H9 (cell line): ENCODE results near the gene ARID1B. TPM values are rescaled to one million over a fixed set of nuclear protein-coding genes. Genes with fewer than 3 reads are reported as not detected.

Source experiments
- DNase-seq: peaks from one replicate; pipeline ENCODE4 v3.0.0-alpha.2; 2017
- H2AFZ ChIP-seq: one replicate; pipeline ENCODE4 v1.6.1; 2013; ENCODE audit warnings: mild to moderate bottlenecking, low read length, control low read depth, moderate library complexity
- H2AK5ac ChIP-seq: 2 replicates; pipeline ENCODE4 v1.6.1; 2013; ENCODE audit warnings: low read length, control low read depth, mixed read lengths; ENCODE audit not compliant: insufficient read length
- H2BK120ac ChIP-seq: one replicate; pipeline ENCODE4 v1.6.1; 2013; ENCODE audit warnings: low read depth, mild to moderate bottlenecking, low read length, control low read depth, inconsistent platforms; ENCODE audit not compliant: poor library complexity, severe bottlenecking
- H2BK12ac ChIP-seq: 2 replicates; pipeline ENCODE4 v1.6.1; 2013; ENCODE audit warnings: low read length, control low read depth, mixed read lengths, low read depth; ENCODE audit not compliant: insufficient read length
- H2BK15ac ChIP-seq: 2 replicates; pipeline ENCODE4 v1.6.1; 2013; ENCODE audit warnings: low read depth, low read length, control low read depth
- H2BK20ac ChIP-seq: one replicate; pipeline ENCODE4 v1.6.1; 2013; ENCODE audit warnings: low read depth, mild to moderate bottlenecking, low read length, control low read depth, inconsistent platforms; ENCODE audit not compliant: poor library complexity, severe bottlenecking
- H2BK5ac ChIP-seq: 2 replicates; pipeline ENCODE4 v1.6.1; 2013; ENCODE audit warnings: low read length, control low read depth, mixed read lengths; ENCODE audit not compliant: insufficient read length
- H3K14ac ChIP-seq: 2 replicates; pipeline ENCODE4 v1.6.1; 2013; ENCODE audit warnings: low read length, control low read depth; ENCODE audit not compliant: insufficient read depth
- H3K18ac ChIP-seq: 2 replicates; pipeline ENCODE4 v1.6.1; 2013; ENCODE audit warnings: low read depth, mild to moderate bottlenecking, mixed read lengths, low read length, control low read depth; ENCODE audit not compliant: insufficient read length
- H3K23ac ChIP-seq: 2 replicates; pipeline ENCODE4 v1.6.1; 2013; ENCODE audit warnings: low read length, control low read depth, mixed read lengths, low read depth; ENCODE audit not compliant: insufficient read length
- H3K23me2 ChIP-seq: 2 replicates; pipeline ENCODE4 v1.6.1; 2013; ENCODE audit warnings: low read depth, mild to moderate bottlenecking, mixed read lengths, low read length, control low read depth; ENCODE audit not compliant: insufficient read length, poor library complexity, severe bottlenecking
- H3K27ac ChIP-seq: 2 replicates; pipeline ENCODE4 v1.5.1; 2013; ENCODE audit warnings: low read length, control low read depth, mixed read lengths, low read depth; ENCODE audit not compliant: insufficient read length
- H3K27me3 ChIP-seq: 2 replicates; pipeline ENCODE4 v1.6.1; 2013; ENCODE audit warnings: low read length, control low read depth, inconsistent platforms; ENCODE audit not compliant: insufficient read depth
- H3K4ac ChIP-seq: 2 replicates; pipeline ENCODE4 v1.6.1; 2013; ENCODE audit warnings: low read depth, mild to moderate bottlenecking, control low read depth, inconsistent platforms, low read length, moderate library complexity
- H3K4me1 ChIP-seq: 2 replicates; pipeline ENCODE4 v1.6.1; 2013; ENCODE audit warnings: low read length, control low read depth, inconsistent platforms; ENCODE audit not compliant: insufficient read depth
- H3K4me2 ChIP-seq: 2 replicates; pipeline ENCODE4 v1.6.1; 2013; ENCODE audit warnings: low read length, control low read depth, mixed read lengths; ENCODE audit not compliant: insufficient read length, insufficient read depth
- H3K56ac ChIP-seq: 2 replicates; pipeline ENCODE4 v1.6.1; 2013; ENCODE audit warnings: low read depth, mild to moderate bottlenecking, mixed read lengths, low read length, control low read depth; ENCODE audit not compliant: insufficient read length
- H3K79me1 ChIP-seq: 2 replicates; pipeline ENCODE4 v1.6.1; 2013; ENCODE audit warnings: low read depth, mild to moderate bottlenecking, moderate library complexity, low read length, control low read depth, inconsistent platforms; ENCODE audit not compliant: insufficient read depth, poor library complexity, severe bottlenecking
- H3K79me2 ChIP-seq: 2 replicates; pipeline ENCODE4 v1.6.1; 2013; ENCODE audit warnings: low read length, control low read depth, inconsistent platforms; ENCODE audit not compliant: insufficient read depth
- H3K9ac ChIP-seq: 2 replicates; pipeline ENCODE4 v1.6.1; 2013; ENCODE audit warnings: low read length, control low read depth, mixed read lengths; ENCODE audit not compliant: insufficient read length; ENCODE audit errors: extremely low read depth
- H3K9me3 ChIP-seq: one replicate; pipeline ENCODE4 v1.6.1; 2013; ENCODE audit warnings: low read depth, low read length, inconsistent platforms; ENCODE audit not compliant: control insufficient read depth
- H3T11ph ChIP-seq: one replicate; pipeline ENCODE4 v1.6.1; 2013; ENCODE audit warnings: mild to moderate bottlenecking, low read length, control low read depth, inconsistent platforms
- H4K20me1 ChIP-seq: one replicate; pipeline ENCODE4 v1.6.1; 2013; ENCODE audit not compliant: control insufficient read depth, insufficient read length, insufficient read depth
- H4K5ac ChIP-seq: 2 replicates; pipeline ENCODE4 v1.6.1; 2013; ENCODE audit warnings: low read depth, mild to moderate bottlenecking, mixed read lengths, low read length, control low read depth; ENCODE audit not compliant: insufficient read length
- H4K8ac ChIP-seq: replicated peaks from 2 replicates; pipeline ENCODE4 v1.6.1; 2013; ENCODE audit warnings: low read length, control low read depth, mixed read lengths, low read depth; ENCODE audit not compliant: insufficient read length
- H4K91ac ChIP-seq: 2 replicates; pipeline ENCODE4 v1.6.1; 2013; ENCODE audit warnings: low read depth, mild to moderate bottlenecking, moderate library complexity, mixed read lengths, low read length, control low read depth; ENCODE audit not compliant: insufficient read length
- H3K27ac Mint-ChIP-seq, 3 experiments: 2 replicates in 2 of 3; 3 replicates in 1 of 3; pipeline ENCODE4 v1.8.0; 2020 to 2021; ENCODE audit warnings: mixed read lengths in 3 of 3, mild to moderate bottlenecking in 1 of 3, moderate library complexity in 1 of 3
- H3K27me3 Mint-ChIP-seq: 2 replicates; pipeline ENCODE4 v1.8.0; 2021; ENCODE audit warnings: low read depth, mild to moderate bottlenecking, moderate library complexity, mixed read lengths
- H3K36me3 Mint-ChIP-seq, 3 experiments: 2 replicates in 2 of 3; 3 replicates in 1 of 3; pipeline ENCODE4 v1.8.0; 2020 to 2021; ENCODE audit warnings: low read depth in 3 of 3, mixed read lengths in 3 of 3; ENCODE audit not compliant: insufficient read depth in 1 of 3
- H3K4me1 Mint-ChIP-seq, 2 experiments: 2 replicates each; pipeline ENCODE4 v1.8.0; 2020; ENCODE audit warnings: mixed read lengths in 2 of 2
- H3K4me3 Mint-ChIP-seq, 2 experiments: 2 replicates in 1 of 2; 3 replicates in 1 of 2; pipeline ENCODE4 v1.8.0; 2020 to 2021; ENCODE audit warnings: mild to moderate bottlenecking in 2 of 2, mixed read lengths in 2 of 2, moderate library complexity in 1 of 2
- H3K9me3 Mint-ChIP-seq, 2 experiments: 2 replicates in 1 of 2; 3 replicates in 1 of 2; pipeline ENCODE4 v1.8.0; 2020; ENCODE audit warnings: mild to moderate bottlenecking in 2 of 2, mixed read lengths in 2 of 2, moderate library complexity in 1 of 2
- WGBS: extraction: QIAGEN DNeasy Blood & Tissue Kit; methylation state at CpG from one replicate; pipeline ENCODE4 v1.1.7; 2013; ENCODE audit warnings: missing lambda C conversion rate, low lambda C conversion rate, mixed read lengths; ENCODE audit not compliant: insufficient read length; ENCODE audit errors: extremely low coverage; 5-methylcytosine and 5-hydroxymethylcytosine counted together
- total RNA-seq: library from RNA; stranded (reverse); gene quantifications from 2 replicates; pipeline ENCODE4 v1.2.1, GENCODE V29; 2021
- TF ChIP-seq, protein P1 (sequence below): fragments of 200-600 bp; sonication (generic); conservative IDR thresholded peaks from 3 replicates; pipeline ENCODE4 v1.8.0; 2021; ENCODE audit warnings: antibody characterized with exemption, mild to moderate bottlenecking

ARID1B gene
- total RNA-seq, 1 experiment from 2014 or later: 88.2 TPM

DNA sequence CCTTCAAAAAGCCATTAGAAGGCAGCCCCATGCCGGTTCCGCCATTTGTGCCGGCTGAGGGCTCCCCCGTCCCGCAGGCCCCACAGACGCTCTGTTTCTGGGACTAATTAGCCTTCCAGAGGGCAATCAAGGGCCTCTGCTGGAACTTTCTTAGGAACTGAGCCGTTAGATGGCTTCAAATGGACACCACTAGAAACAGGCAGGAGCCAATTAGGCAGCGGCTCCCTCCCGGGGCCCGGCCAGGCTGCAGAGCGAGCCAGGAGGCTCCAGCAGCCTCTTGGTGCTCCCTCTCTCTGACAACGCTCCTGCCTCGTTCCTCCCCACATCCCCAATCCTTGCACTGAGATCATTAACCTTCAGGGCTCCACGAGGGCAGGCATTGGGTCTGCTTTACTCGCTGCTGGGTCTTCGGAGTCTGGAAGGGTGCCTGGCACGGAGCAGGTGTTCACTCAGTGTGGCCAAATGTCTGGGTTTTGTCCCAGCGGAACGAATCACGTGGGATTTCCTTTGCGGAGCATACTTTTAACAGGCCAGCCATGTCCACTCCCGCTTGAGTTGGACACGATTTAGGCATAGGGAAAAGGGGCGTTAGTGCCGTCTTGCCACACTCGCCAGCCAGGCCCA lies 447.9 kb downstream of the ARID1B start:
- no peaks in the 10 kb centered on the region for H4K20me1 ChIP-seq
- H3K79me2 ChIP-seq: no peaks in the 10 kb centered on the region
- H3K23ac ChIP-seq: no peak overlapping the region
- no peak overlapping the region for H4K8ac ChIP-seq
- H3K18ac ChIP-seq: no peak overlapping the region
- Mint-ChIP-seq H3K9me3 (no peaks in the 10 kb centered on the region; a peak in 3 of 5 replicates), H3K27ac (no peak overlapping the region; a peak in 1 of 7 replicates), H3K27me3 (peaks cover 20% of the 10 kb centered on the region), H3K4me3 (no peak overlapping the region), H3K4me1 (peaks cover 26 to 38% of the 10 kb centered on the region in 2 experiments), H3K36me3 (no peaks in the 10 kb centered on the region; a peak in 1 of 7 replicates)
- no peaks in the 10 kb centered on the region for H3K9me3 ChIP-seq
- no peak overlapping the region for H3K4me2 ChIP-seq
- H3K4ac ChIP-seq: no peak overlapping the region
- H4K91ac ChIP-seq: no peak overlapping the region
- no peak overlapping the region for H2AK5ac ChIP-seq
- no peak overlapping the region for H2BK120ac ChIP-seq
- no peaks in the 10 kb centered on the region for H3K23me2 ChIP-seq
- H2BK20ac ChIP-seq: no peak overlapping the region
- H3K27ac ChIP-seq: no peak overlapping the region
- H3K4me1 ChIP-seq: no peaks in the 10 kb centered on the region; the same call in 1 of the 2 replicates
- H3K56ac ChIP-seq: no peak overlapping the region
- no peak overlapping the region; the same call in 1 of the 2 replicates for H3K14ac ChIP-seq
- H3T11ph ChIP-seq: no peak overlapping the region
- no peaks in the 10 kb centered on the region for H3K27me3 ChIP-seq
- H2BK15ac ChIP-seq: no peak overlapping the region
- TF ChIP-seq, protein P1, sequence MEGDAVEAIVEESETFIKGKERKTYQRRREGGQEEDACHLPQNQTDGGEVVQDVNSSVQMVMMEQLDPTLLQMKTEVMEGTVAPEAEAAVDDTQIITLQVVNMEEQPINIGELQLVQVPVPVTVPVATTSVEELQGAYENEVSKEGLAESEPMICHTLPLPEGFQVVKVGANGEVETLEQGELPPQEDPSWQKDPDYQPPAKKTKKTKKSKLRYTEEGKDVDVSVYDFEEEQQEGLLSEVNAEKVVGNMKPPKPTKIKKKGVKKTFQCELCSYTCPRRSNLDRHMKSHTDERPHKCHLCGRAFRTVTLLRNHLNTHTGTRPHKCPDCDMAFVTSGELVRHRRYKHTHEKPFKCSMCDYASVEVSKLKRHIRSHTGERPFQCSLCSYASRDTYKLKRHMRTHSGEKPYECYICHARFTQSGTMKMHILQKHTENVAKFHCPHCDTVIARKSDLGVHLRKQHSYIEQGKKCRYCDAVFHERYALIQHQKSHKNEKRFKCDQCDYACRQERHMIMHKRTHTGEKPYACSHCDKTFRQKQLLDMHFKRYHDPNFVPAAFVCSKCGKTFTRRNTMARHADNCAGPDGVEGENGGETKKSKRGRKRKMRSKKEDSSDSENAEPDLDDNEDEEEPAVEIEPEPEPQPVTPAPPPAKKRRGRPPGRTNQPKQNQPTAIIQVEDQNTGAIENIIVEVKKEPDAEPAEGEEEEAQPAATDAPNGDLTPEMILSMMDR: no peak
- no peaks in the 10 kb centered on the region for H3K79me1 ChIP-seq
- no peak overlapping the region for H4K5ac ChIP-seq
- H3K9ac ChIP-seq: no peak overlapping the region
- WGBS: no CpG with 5 or more reads among the region's 26 CpGs
- H2BK5ac ChIP-seq: no peak overlapping the region
- no peak for DNase-seq
- H2AFZ ChIP-seq: no peak overlapping the region
- H2BK12ac ChIP-seq: no peak overlapping the region
